OCI-LY1 (cell line): ENCODE results near the gene VWA8.

ENCODE experiments used
- CTCF ChIP-seq: fragments of 200-600 bp; sonication (generic), shearing (Covaris generic); IDR thresholded peaks from 2 replicates; pipeline ENCODE4 v1.5.1; 2017; ENCODE audit warnings: mild to moderate bottlenecking, antibody characterized with exemption, low read length, moderate library complexity, mixed read lengths
- EZH2 ChIP-seq: fragments of 200-600 bp; sonication (generic), shearing (Covaris generic); IDR thresholded peaks from 2 replicates; pipeline ENCODE4 v1.8.0; 2017; ENCODE audit warnings: borderline replicate concordance, mixed run types, mild to moderate bottlenecking, antibody characterized with exemption, low read length, moderate library complexity, mixed read lengths

- TF ChIP-seq EZH2: no peak
- TF ChIP-seq CTCF: no peak
These were observed 304.9 kb downstream of the VWA8 start for GRCh38 chr13:41655997-41656396.
